ENCODE data around the gene VPS72.

VPS72 gene

GRCh38 chr1:151189637-151190445 is at the start of gene VPS72:
TSS of gene VPS72 (minus strand) at chr1:151190197. CDS start at chr1:151190121, 76 bp downstream.
- H3K9me3 Mint-ChIP-seq = no peaks in the 10 kb centered on the region
- H3K27me3 Mint-ChIP-seq (ENCODE audit: low read depth, poor library complexity) = peaks cover 24% of the 10 kb centered on the region
- peaks cover 13% of the 10 kb centered on the region for H3K36me3 Mint-ChIP-seq (ENCODE audit: low read depth)
- peaks cover 22% of the 10 kb centered on the region for H3K4me1 Mint-ChIP-seq
- TF ChIP-seq CTCF (IDR thresholded peaks at IDR 0.05) = no peak
- peak within 1 kb of the TSS; percentile 96 for H3K4me3 Mint-ChIP-seq
- DNase-seq = peak; percentile 84
- H3K27ac Mint-ChIP-seq = peak within 1 kb of the TSS; percentile 98

GRCh38 chr1:151238467-151238739 is 48.4 kb upstream of the VPS72 start:
- H3K4me1 Mint-ChIP-seq = no peaks in the 10 kb centered on the region

GRCh38 chr1:151237678-151238466 is 47.9 kb upstream of the VPS72 start:
- H3K36me3 Mint-ChIP-seq (ENCODE audit: low read depth) = peaks cover 81% of the 10 kb centered on the region
- no peaks in the 10 kb centered on the region for H3K9me3 Mint-ChIP-seq
- H3K27ac Mint-ChIP-seq = peak overlapping the region; percentile 20
- no peaks in the 10 kb centered on the region for H3K4me1 Mint-ChIP-seq
- no peak for TF ChIP-seq CTCF (IDR thresholded peaks at IDR 0.05)
- H3K27me3 Mint-ChIP-seq (ENCODE audit: low read depth, poor library complexity) = peaks cover 5% of the 10 kb centered on the region
- no peak overlapping the region for H3K4me3 Mint-ChIP-seq
- no peak for DNase-seq

More at GRCh38 chr1:151238467-151238739, 48.4 kb upstream of the VPS72 start:
- no peak overlapping the region for H3K4me3 Mint-ChIP-seq
- peak overlapping the region; percentile 15 for H3K27ac Mint-ChIP-seq
- DNase-seq = no peak
- no peaks in the 10 kb centered on the region for H3K9me3 Mint-ChIP-seq
- no peak for TF ChIP-seq CTCF (IDR thresholded peaks at IDR 0.05)
- peaks cover 86% of the 10 kb centered on the region for H3K36me3 Mint-ChIP-seq (ENCODE audit: low read depth)
- peaks cover 5% of the 10 kb centered on the region for H3K27me3 Mint-ChIP-seq (ENCODE audit: low read depth, poor library complexity)

GRCh38 chr1:151235235-151235634 is 45.2 kb upstream of the VPS72 start:
- no peak overlapping the region for H3K4me3 Mint-ChIP-seq
- no peak overlapping the region for H3K27ac Mint-ChIP-seq
- no peaks in the 10 kb centered on the region for H3K9me3 Mint-ChIP-seq
- no peak for DNase-seq
- TF ChIP-seq CTCF (IDR thresholded peaks at IDR 0.05) = no peak
- no peaks in the 10 kb centered on the region for H3K4me1 Mint-ChIP-seq
- H3K36me3 Mint-ChIP-seq (ENCODE audit: low read depth) = peaks cover 88% of the 10 kb centered on the region
- peaks cover 2% of the 10 kb centered on the region for H3K27me3 Mint-ChIP-seq (ENCODE audit: low read depth, poor library complexity)

GRCh38 chr1:151222130-151222529 is 32.1 kb upstream of the VPS72 start:
- Mint-ChIP-seq H3K4me1 (no peaks in the 10 kb centered on the region), H3K4me3 (no peak overlapping the region), H3K27me3 (ENCODE audit: low read depth, poor library complexity) (no peaks in the 10 kb centered on the region), H3K27ac (peak overlapping the region; percentile 16), H3K36me3 (ENCODE audit: low read depth) (peaks cover 52% of the 10 kb centered on the region), H3K9me3 (no peaks in the 10 kb centered on the region)
- DNase-seq = no peak
- TF ChIP-seq CTCF (IDR thresholded peaks at IDR 0.05) = no peak
